HEK293 (cell line): ENCODE data around the gene AKR1B15.

Source experiments
- ATF2 ChIP-seq: fragments of 450-650 bp; formaldehyde crosslinking; IDR thresholded peaks from 2 replicates; pipeline ENCODE4 v1.5.1; 2016; ENCODE audit warnings: missing biosample characterization, missing genetic modification characterization, low read depth
- KLF8 ChIP-seq: fragments of 450-650 bp; formaldehyde crosslinking; IDR thresholded peaks from 2 replicates; pipeline ENCODE4 v1.5.1; 2016; ENCODE audit warnings: missing biosample characterization, missing genetic modification characterization
- TRIM28 ChIP-seq: IDR thresholded peaks from 2 replicates; pipeline ENCODE4 v1.6.1; 2011; ENCODE audit warnings: low read length, control low read depth, borderline replicate concordance
- ZNF274 ChIP-seq, 2 experiments: fragments of 200-500 bp in 1 of 2; fragments of 450-650 bp in 1 of 2; sonication (Bioruptor generic) in 1 of 2; formaldehyde crosslinking in 1 of 2; IDR thresholded peaks; 2 replicates each; pipeline versions ENCODE4 v1.5.1 to v1.6.1; 2014 to 2016; ENCODE audit warnings: borderline replicate concordance in 1 of 2, inconsistent platforms in 1 of 2, low read length in 1 of 2, missing biosample characterization in 1 of 2, missing genetic modification characterization in 1 of 2
- ZNF302 ChIP-seq: fragments of 450-650 bp; formaldehyde crosslinking; IDR thresholded peaks from 2 replicates; pipeline ENCODE4 v1.5.1; 2016; ENCODE audit warnings: missing biosample characterization, missing genetic modification characterization, low read depth
- ZNF324 ChIP-seq: fragments of 450-650 bp; formaldehyde crosslinking; IDR thresholded peaks from 2 replicates; pipeline ENCODE4 v1.5.1; 2016; ENCODE audit warnings: missing biosample characterization, missing genetic modification characterization
- ZNF513 ChIP-seq: fragments of 450-650 bp; IDR thresholded peaks from 2 replicates; pipeline ENCODE4 v1.5.1; 2018; ENCODE audit warnings: missing biosample characterization, missing genetic modification characterization
- ZNF76 ChIP-seq: fragments of 450-650 bp; formaldehyde crosslinking; IDR thresholded peaks from 2 replicates; pipeline ENCODE4; 2016; ENCODE audit warnings: low read depth, missing biosample characterization, missing genetic modification characterization, borderline replicate concordance
- TF ChIP-seq, protein P1 (sequence below): fragments of 450-650 bp; formaldehyde crosslinking; IDR thresholded peaks from 2 replicates; pipeline ENCODE4 v1.5.1; 2016; ENCODE audit warnings: missing biosample characterization, missing genetic modification characterization
- TF ChIP-seq, protein P2 (sequence below): fragments of 450-650 bp; formaldehyde crosslinking; conservative IDR thresholded peaks from 2 replicates; pipeline ENCODE4 v1.5.1; 2016; ENCODE audit warnings: low read depth, missing biosample characterization, missing genetic modification characterization
- TF ChIP-seq, protein P3 (sequence below): sonication (generic); formaldehyde crosslinking; IDR thresholded peaks from 2 replicates; pipeline ENCODE4 v1.8.1; 2022; ENCODE audit warnings: mild to moderate bottlenecking, moderate library complexity, missing genetic modification reagents

GRCh38 chr7:134512271-134512670 lies 36.6 kb upstream of the AKR1B15 start:
- TF ChIP-seq KLF8 (no peak), ZNF274 (IDR thresholded peaks at IDR 0.05; ENCODE audit: low read length) (no peak), ZNF274 (tag by site-specific recombination; IDR thresholded peaks at IDR 0.05; ENCODE audit: borderline replicate concordance) (no peak), ZNF324 (no peak), ZNF76 (tag by site-specific recombination) (no peak), TRIM28 (no peak), ATF2 (tag by site-specific recombination) (no peak), ZNF302 (tag by site-specific recombination) (no peak), ZNF513 (tag by site-specific recombination) (no peak)
- TF ChIP-seq, protein P1, sequence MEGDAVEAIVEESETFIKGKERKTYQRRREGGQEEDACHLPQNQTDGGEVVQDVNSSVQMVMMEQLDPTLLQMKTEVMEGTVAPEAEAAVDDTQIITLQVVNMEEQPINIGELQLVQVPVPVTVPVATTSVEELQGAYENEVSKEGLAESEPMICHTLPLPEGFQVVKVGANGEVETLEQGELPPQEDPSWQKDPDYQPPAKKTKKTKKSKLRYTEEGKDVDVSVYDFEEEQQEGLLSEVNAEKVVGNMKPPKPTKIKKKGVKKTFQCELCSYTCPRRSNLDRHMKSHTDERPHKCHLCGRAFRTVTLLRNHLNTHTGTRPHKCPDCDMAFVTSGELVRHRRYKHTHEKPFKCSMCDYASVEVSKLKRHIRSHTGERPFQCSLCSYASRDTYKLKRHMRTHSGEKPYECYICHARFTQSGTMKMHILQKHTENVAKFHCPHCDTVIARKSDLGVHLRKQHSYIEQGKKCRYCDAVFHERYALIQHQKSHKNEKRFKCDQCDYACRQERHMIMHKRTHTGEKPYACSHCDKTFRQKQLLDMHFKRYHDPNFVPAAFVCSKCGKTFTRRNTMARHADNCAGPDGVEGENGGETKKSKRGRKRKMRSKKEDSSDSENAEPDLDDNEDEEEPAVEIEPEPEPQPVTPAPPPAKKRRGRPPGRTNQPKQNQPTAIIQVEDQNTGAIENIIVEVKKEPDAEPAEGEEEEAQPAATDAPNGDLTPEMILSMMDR, result no peak
- TF ChIP-seq, protein P2, sequence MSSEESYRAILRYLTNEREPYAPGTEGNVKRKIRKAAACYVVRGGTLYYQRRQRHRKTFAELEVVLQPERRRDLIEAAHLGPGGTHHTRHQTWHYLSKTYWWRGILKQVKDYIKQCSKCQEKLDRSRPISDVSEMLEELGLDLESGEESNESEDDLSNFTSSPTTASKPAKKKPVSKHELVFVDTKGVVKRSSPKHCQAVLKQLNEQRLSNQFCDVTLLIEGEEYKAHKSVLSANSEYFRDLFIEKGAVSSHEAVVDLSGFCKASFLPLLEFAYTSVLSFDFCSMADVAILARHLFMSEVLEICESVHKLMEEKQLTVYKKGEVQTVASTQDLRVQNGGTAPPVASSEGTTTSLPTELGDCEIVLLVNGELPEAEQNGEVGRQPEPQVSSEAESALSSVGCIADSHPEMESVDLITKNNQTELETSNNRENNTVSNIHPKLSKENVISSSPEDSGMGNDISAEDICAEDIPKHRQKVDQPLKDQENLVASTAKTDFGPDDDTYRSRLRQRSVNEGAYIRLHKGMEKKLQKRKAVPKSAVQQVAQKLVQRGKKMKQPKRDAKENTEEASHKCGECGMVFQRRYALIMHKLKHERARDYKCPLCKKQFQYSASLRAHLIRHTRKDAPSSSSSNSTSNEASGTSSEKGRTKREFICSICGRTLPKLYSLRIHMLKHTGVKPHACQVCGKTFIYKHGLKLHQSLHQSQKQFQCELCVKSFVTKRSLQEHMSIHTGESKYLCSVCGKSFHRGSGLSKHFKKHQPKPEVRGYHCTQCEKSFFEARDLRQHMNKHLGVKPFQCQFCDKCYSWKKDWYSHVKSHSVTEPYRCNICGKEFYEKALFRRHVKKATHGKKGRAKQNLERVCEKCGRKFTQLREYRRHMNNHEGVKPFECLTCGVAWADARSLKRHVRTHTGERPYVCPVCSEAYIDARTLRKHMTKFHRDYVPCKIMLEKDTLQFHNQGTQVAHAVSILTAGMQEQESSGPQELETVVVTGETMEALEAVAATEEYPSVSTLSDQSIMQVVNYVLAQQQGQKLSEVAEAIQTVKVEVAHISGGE (tag by site-specific recombination), result no peak
- TF ChIP-seq, protein P3, sequence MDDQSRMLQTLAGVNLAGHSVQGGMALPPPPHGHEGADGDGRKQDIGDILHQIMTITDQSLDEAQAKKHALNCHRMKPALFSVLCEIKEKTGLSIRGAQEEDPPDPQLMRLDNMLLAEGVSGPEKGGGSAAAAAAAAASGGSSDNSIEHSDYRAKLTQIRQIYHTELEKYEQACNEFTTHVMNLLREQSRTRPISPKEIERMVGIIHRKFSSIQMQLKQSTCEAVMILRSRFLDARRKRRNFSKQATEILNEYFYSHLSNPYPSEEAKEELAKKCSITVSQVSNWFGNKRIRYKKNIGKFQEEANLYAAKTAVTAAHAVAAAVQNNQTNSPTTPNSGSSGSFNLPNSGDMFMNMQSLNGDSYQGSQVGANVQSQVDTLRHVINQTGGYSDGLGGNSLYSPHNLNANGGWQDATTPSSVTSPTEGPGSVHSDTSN (CRISPR knock-in tag), result no peak
